GM12872 (cell line): ENCODE measurements around the gene NANOGP8.

Experiments used
- CTCF ChIP-seq: IDR thresholded peaks from 3 replicates; pipeline ENCODE4 v1.5.1; 2011; ENCODE audit warnings: low read depth, mild to moderate bottlenecking, low read length, moderate library complexity; ENCODE audit not compliant: insufficient read depth

The NANOGP8 gene

GRCh38 chr15:35047528-35047927, 37.6 kb downstream of the NANOGP8 start:
- TF ChIP-seq CTCF, result no peak

GRCh38 chr15:35043373-35044095, 41.6 kb downstream of the NANOGP8 start:
- no peak for TF ChIP-seq CTCF

GRCh38 chr15:35040339-35041255, 44.5 kb downstream of the NANOGP8 start:
- no peak for TF ChIP-seq CTCF

- TF ChIP-seq CTCF, result no peak
Measured at GRCh38 chr15:35038626-35039451, 46.3 kb downstream of the NANOGP8 start.
